Activated naive CD4-positive, alpha-beta T cell treated with anti-CD3 and anti-CD28 coated beads, Interleukin-2, amount 50 U/mL, for 24 hours (primary cell): Measurements from ENCODE around the gene ING3.

Experiments used
- H3K27ac Mint-ChIP-seq: one replicate; pipeline ENCODE4 v1.8.0; 2021; ENCODE audit warnings: mild to moderate bottlenecking, mixed read lengths
- H3K27me3 Mint-ChIP-seq: one replicate; pipeline ENCODE4 v1.8.0; 2021; ENCODE audit warnings: mixed read lengths
- H3K36me3 Mint-ChIP-seq: one replicate; pipeline ENCODE4 v1.8.0; 2021; ENCODE audit warnings: mixed read lengths
- H3K4me1 Mint-ChIP-seq: one replicate; pipeline ENCODE4 v1.8.0; 2021; ENCODE audit warnings: mixed read lengths
- H3K4me3 Mint-ChIP-seq: one replicate; pipeline ENCODE4 v1.8.0; 2021; ENCODE audit warnings: mild to moderate bottlenecking, mixed read lengths
- H3K9me3 Mint-ChIP-seq: one replicate; pipeline ENCODE4 v1.8.0; 2021; ENCODE audit warnings: mixed read lengths

Gene ING3

GRCh38 chr7:121020989-121021969 is 70.7 kb downstream of the ING3 start:
- no peaks in the 10 kb centered on the region for H3K4me1 Mint-ChIP-seq
- H3K36me3 Mint-ChIP-seq, result no peaks in the 10 kb centered on the region
- no peaks in the 10 kb centered on the region for H3K9me3 Mint-ChIP-seq
- H3K4me3 Mint-ChIP-seq, result no peak overlapping the region
- H3K27me3 Mint-ChIP-seq, result peaks cover 6% of the 10 kb centered on the region
- H3K27ac Mint-ChIP-seq, result no peak overlapping the region

- no peaks in the 10 kb centered on the region for H3K9me3 Mint-ChIP-seq
- H3K4me3 Mint-ChIP-seq, result no peak overlapping the region
- peaks cover 6% of the 10 kb centered on the region for H3K27me3 Mint-ChIP-seq
- no peaks in the 10 kb centered on the region for H3K4me1 Mint-ChIP-seq
- H3K27ac Mint-ChIP-seq, result no peak overlapping the region
- H3K36me3 Mint-ChIP-seq, result no peaks in the 10 kb centered on the region
Measured at GRCh38 chr7:121023194-121023593, 72.6 kb downstream of the ING3 start.

GRCh38 chr7:121023683-121024511 is 73.3 kb downstream of the ING3 start:
- no peaks in the 10 kb centered on the region for H3K36me3 Mint-ChIP-seq
- no peaks in the 10 kb centered on the region for H3K4me1 Mint-ChIP-seq
- H3K27me3 Mint-ChIP-seq, result peaks cover 6% of the 10 kb centered on the region
- H3K27ac Mint-ChIP-seq, result no peak overlapping the region
- H3K9me3 Mint-ChIP-seq, result no peaks in the 10 kb centered on the region
- H3K4me3 Mint-ChIP-seq, result no peak overlapping the region

- Mint-ChIP-seq H3K27me3 (peaks cover 6% of the 10 kb centered on the region), H3K36me3 (no peaks in the 10 kb centered on the region), H3K4me1 (no peaks in the 10 kb centered on the region), H3K27ac (no peak overlapping the region), H3K9me3 (no peaks in the 10 kb centered on the region), H3K4me3 (no peak overlapping the region)
Measured at GRCh38 chr7:121024611-121025010, 74.0 kb downstream of the ING3 start.

- Mint-ChIP-seq H3K4me1 (no peaks in the 10 kb centered on the region), H3K4me3 (no peak overlapping the region), H3K36me3 (no peaks in the 10 kb centered on the region), H3K9me3 (no peaks in the 10 kb centered on the region), H3K27ac (no peak overlapping the region), H3K27me3 (peaks cover 6% of the 10 kb centered on the region)
Measured at GRCh38 chr7:121026159-121026558, 75.6 kb downstream of the ING3 start.

GRCh38 chr7:121026577-121027111 is 76.1 kb downstream of the ING3 start:
- Mint-ChIP-seq H3K4me1 (no peaks in the 10 kb centered on the region), H3K27me3 (peaks cover 6% of the 10 kb centered on the region), H3K4me3 (no peak overlapping the region), H3K27ac (no peak overlapping the region), H3K9me3 (no peaks in the 10 kb centered on the region), H3K36me3 (no peaks in the 10 kb centered on the region)
